A673 (cell line): ENCODE measurements around the gene TUT7. TPM values are rescaled to one million over a fixed set of nuclear protein-coding genes. Genes with fewer than 3 reads are reported as not detected.
"Not testable (repeated sequence)": the region's sequence is repeated elsewhere in the genome, so short reads cannot be mapped to it uniquely, and the experiment has no call there.

Source experiments
- BruUV-seq: library from RNA; stranded (reverse); fragments of 400-500 nt; replicated peaks from 2 replicates; lab custom pipeline; 2021; lab: Mats Ljungman, UMichigan
- CTCF ChIA-PET: fragments of 300-600 bp; sonication (Branson Sonifier 250); formaldehyde crosslinking; loops from one replicate; lab custom pipeline; 2022; ENCODE audit warnings: antibody characterized with exemption; lab: Charles Lee
- POLR2A ChIA-PET: fragments of 300-600 bp; sonication (Branson Sonifier 250); formaldehyde crosslinking; loops from one replicate; lab custom pipeline; 2022; ENCODE audit warnings: antibody characterized with exemption; ENCODE audit not compliant: low non-redundant PET; lab: Charles Lee
- DNase-seq: peaks from one replicate; pipeline ENCODE4 v3.0.0-alpha.2; 2015; ENCODE audit warnings: low spot score
- H3K27ac ChIP-seq: fragments of 200-600 bp; sonication (generic); 2 replicates; pipeline ENCODE4 v1.5.1; 2016; ENCODE audit warnings: mixed run types, low read depth, mild to moderate bottlenecking, mixed read lengths, antibody characterized with exemption, low read length; ENCODE audit not compliant: poor library complexity, severe bottlenecking
- H3K27me3 ChIP-seq: fragments of 200-600 bp; sonication (generic); replicated peaks from 2 replicates; pipeline ENCODE4 v1.6.1; 2017; ENCODE audit warnings: mixed run types, low read depth, mild to moderate bottlenecking, mixed read lengths, antibody characterized with exemption, low read length; ENCODE audit not compliant: insufficient read depth, poor library complexity
- H3K36me3 ChIP-seq: fragments of 200-600 bp; sonication (generic); 2 replicates; pipeline ENCODE4 v1.6.1; 2016; ENCODE audit warnings: mixed run types, mild to moderate bottlenecking, mixed read lengths, antibody characterized with exemption, low read length; ENCODE audit not compliant: insufficient read depth, poor library complexity, severe bottlenecking
- H3K4me1 ChIP-seq: fragments of 200-600 bp; sonication (generic); 2 replicates; pipeline ENCODE4 v1.6.1; 2017; ENCODE audit warnings: mixed run types, mild to moderate bottlenecking, mixed read lengths, antibody characterized with exemption, low read length; ENCODE audit not compliant: insufficient read depth, poor library complexity, severe bottlenecking
- H3K4me3 ChIP-seq: fragments of 200-600 bp; sonication (generic); 2 replicates; pipeline ENCODE4 v1.5.1; 2016; ENCODE audit warnings: low read depth, mixed run types, mild to moderate bottlenecking, mixed read lengths, low read length; ENCODE audit not compliant: poor library complexity, severe bottlenecking
- H3K9me3 ChIP-seq: fragments of 200-600 bp; sonication (generic); 2 replicates; pipeline ENCODE4 v1.6.1; 2016; ENCODE audit warnings: mixed run types, low read depth, mild to moderate bottlenecking, mixed read lengths, antibody characterized with exemption, low read length; ENCODE audit not compliant: poor library complexity, severe bottlenecking
- EZH2 ChIP-seq: fragments of 200-600 bp; sonication (generic); IDR thresholded peaks from 2 replicates; pipeline ENCODE4 v1.6.1; 2017; ENCODE audit warnings: borderline replicate concordance, low read depth, mild to moderate bottlenecking, mixed read lengths, antibody characterized with exemption, low read length; ENCODE audit not compliant: poor library complexity, severe bottlenecking
- intact Hi-C: fragments of 100-400 bp; cut with micrococcal nuclease; formaldehyde crosslinking; loops from one replicate; pipeline ENCODE4 v1.10.0; 2022; ENCODE audit not compliant: unreplicated experiment
- total RNA-seq: library from RNA; stranded (reverse); gene quantifications from 2 replicates; pipeline ENCODE4 v1.2.3, GENCODE V29; 2021
- TF ChIP-seq, protein P1 (sequence below): fragments of 300-800, 200-600 bp; sonication (generic); conservative IDR thresholded peaks from 2 replicates; pipeline ENCODE4 v1.5.1; 2017; ENCODE audit warnings: low read depth, mild to moderate bottlenecking, antibody characterized with exemption, low read length, moderate library complexity, mixed read lengths

TUT7 gene
- total RNA-seq, 1 experiment from 2014 or later = 22.7 TPM

DNA sequence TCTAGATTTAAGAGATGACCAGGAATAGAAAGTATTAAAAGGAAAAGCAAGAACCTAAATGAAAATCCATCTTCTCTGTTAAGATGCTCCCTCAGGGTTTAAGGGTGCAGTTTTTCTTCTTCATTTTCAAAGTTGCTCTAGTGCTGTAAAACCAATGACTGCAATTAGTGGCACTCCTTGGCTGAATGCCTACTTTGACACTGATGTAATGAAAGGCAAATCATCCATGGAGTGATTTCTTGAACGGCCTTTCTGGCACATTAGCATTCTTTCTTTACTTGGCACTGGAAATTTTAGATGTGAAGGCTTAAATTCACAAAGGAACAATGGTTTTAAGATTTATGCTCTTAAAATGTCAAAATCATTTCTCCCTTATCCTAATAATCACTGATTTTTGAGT, 52.5 kb downstream of the TUT7 start:
- DNase-seq = peak; percentile 48
- H3K36me3 ChIP-seq = peaks cover 50% of the 10 kb centered on the region
- no peaks in the 10 kb centered on the region for H3K27me3 ChIP-seq
- intact Hi-C loops = no loop called here
- TF ChIP-seq, protein P1, sequence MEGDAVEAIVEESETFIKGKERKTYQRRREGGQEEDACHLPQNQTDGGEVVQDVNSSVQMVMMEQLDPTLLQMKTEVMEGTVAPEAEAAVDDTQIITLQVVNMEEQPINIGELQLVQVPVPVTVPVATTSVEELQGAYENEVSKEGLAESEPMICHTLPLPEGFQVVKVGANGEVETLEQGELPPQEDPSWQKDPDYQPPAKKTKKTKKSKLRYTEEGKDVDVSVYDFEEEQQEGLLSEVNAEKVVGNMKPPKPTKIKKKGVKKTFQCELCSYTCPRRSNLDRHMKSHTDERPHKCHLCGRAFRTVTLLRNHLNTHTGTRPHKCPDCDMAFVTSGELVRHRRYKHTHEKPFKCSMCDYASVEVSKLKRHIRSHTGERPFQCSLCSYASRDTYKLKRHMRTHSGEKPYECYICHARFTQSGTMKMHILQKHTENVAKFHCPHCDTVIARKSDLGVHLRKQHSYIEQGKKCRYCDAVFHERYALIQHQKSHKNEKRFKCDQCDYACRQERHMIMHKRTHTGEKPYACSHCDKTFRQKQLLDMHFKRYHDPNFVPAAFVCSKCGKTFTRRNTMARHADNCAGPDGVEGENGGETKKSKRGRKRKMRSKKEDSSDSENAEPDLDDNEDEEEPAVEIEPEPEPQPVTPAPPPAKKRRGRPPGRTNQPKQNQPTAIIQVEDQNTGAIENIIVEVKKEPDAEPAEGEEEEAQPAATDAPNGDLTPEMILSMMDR = no peak
- TF ChIP-seq EZH2 = no peak
- H3K27ac ChIP-seq = peak overlapping the region; percentile 70
- ChIA-PET CTCF (no interaction called here), POLR2A (no interaction called here)
- no peak overlapping the region for H3K4me3 ChIP-seq
- no peaks in the 10 kb centered on the region for H3K9me3 ChIP-seq
- BruUV-seq = no TSS peak
- peaks cover 25% of the 10 kb centered on the region for H3K4me1 ChIP-seq

DNA sequence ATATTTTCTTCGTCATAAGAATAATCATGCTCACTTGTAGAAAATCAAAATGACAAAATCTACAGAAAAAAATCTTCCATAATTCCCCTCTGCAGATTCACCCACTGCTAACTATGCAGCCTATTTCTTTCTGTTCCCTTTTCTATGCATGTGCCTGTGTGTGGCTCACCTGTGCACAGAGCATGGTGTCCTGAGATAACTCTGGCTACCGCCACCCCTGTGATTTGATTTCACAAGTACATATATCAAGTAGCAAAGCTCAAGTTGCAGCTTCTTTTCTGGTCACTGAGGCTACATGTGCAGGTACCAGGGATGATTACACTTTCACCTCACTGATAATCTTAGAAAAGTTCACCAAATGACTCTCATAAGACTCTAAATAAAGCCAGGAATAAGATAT, 53.5 kb downstream of the TUT7 start:
- Histone ChIP-seq H3K36me3 (peaks cover 41% of the 10 kb centered on the region), H3K27ac (no peak overlapping the region), H3K9me3 (no peaks in the 10 kb centered on the region), H3K4me3 (no peak overlapping the region), H3K4me1 (peaks cover 25% of the 10 kb centered on the region), H3K27me3 (no peaks in the 10 kb centered on the region)
- ChIA-PET POLR2A (no interaction called here), CTCF (no interaction called here)
- TF ChIP-seq EZH2 = no peak
- TF ChIP-seq, protein P1 = no peak
- BruUV-seq = no TSS peak
- intact Hi-C loops = no loop called here
- DNase-seq = no peak

DNA sequence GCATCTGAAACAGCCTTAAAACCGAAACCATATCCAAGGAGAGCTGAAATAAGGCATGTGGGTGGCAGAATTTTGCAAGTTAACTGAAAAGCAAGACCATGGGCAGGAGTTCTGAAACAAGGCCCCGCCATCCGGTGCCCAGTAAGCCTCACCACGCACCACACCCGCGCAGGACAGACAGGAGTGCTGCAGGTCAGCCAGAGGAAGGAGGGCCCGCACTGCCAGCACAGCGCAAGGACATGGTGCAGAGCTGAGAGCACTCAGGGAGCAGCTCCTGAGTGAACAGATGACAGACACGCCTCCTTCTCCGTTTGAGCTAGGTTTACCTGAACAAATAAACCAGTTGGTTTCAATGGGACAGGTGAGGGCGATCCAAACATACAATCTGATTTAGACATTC, 55.3 kb downstream of the TUT7 start:
- DNase-seq = no peak
- peaks cover 14% of the 10 kb centered on the region for H3K4me1 ChIP-seq
- no peak for TF ChIP-seq EZH2
- TF ChIP-seq, protein P1 = no peak
- no peaks in the 10 kb centered on the region for H3K27me3 ChIP-seq
- intact Hi-C loops = no loop called here
- no peak overlapping the region for H3K27ac ChIP-seq
- no peaks in the 10 kb centered on the region for H3K9me3 ChIP-seq
- no TSS peak for BruUV-seq
- peaks cover 34% of the 10 kb centered on the region for H3K36me3 ChIP-seq
- CTCF ChIA-PET = no interaction called here
- POLR2A ChIA-PET = no interaction called here
- H3K4me3 ChIP-seq = no peak overlapping the region

DNA sequence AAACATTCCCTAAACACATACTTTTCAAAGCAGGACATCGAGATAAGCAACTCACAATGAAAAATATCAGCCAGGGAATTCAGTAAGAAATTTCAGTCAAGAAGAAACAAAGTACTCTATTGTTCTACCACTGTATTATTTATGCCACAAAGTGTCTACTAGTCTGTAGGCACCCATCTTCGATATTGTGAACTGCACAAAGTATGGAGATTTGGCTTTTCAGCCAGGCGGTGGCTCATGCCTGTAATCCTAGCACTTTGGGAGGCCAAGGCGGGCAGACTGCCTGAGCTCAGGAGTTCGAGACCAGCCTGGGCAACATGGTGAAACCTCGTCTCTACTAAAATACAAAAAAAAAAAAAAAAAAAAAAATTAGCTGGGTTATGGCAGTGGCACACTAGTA, 63.9 kb downstream of the TUT7 start:
- CTCF ChIA-PET = not testable (repeated sequence)

More for the DNA sequence above, 63.9 kb downstream of the TUT7 start:
- H3K9me3 ChIP-seq, BruUV-seq, H3K27ac ChIP-seq, H3K36me3 ChIP-seq, H3K27me3 ChIP-seq, DNase-seq, intact Hi-C loops, H3K4me3 ChIP-seq: not testable (repeated sequence)
- POLR2A ChIA-PET = interaction anchor here (0.7 kb wide), 1 partner anchor 8 kb away, joined by 10 read pairs; no protein-coding TSS in a partner anchor
- H3K4me1 ChIP-seq = peaks cover 19% of the 10 kb centered on the region
